Measurements from ENCODE around the gene WDR37.

Gene WDR37

DNA sequence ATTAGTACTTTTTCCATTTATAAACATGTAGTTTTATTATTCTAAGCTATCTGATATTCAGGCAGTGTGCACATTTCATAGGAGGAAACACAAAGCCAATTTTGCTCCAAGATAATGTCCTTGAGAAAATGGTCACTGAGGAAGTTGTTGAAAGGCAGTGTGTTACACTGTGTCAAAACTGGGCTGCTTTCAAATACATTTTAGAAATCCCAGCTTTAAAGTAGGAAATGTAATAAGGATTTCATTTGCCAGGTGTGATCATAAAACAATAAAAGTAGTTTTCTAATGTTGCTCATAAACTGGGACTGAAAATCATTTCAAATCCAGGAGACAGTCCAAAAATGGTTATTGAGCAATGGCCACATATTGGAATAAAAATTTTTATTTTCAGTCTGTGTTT lies 80.1 kb downstream of the WDR37 start:
- TF ChIP-seq, protein P1, sequence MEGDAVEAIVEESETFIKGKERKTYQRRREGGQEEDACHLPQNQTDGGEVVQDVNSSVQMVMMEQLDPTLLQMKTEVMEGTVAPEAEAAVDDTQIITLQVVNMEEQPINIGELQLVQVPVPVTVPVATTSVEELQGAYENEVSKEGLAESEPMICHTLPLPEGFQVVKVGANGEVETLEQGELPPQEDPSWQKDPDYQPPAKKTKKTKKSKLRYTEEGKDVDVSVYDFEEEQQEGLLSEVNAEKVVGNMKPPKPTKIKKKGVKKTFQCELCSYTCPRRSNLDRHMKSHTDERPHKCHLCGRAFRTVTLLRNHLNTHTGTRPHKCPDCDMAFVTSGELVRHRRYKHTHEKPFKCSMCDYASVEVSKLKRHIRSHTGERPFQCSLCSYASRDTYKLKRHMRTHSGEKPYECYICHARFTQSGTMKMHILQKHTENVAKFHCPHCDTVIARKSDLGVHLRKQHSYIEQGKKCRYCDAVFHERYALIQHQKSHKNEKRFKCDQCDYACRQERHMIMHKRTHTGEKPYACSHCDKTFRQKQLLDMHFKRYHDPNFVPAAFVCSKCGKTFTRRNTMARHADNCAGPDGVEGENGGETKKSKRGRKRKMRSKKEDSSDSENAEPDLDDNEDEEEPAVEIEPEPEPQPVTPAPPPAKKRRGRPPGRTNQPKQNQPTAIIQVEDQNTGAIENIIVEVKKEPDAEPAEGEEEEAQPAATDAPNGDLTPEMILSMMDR (IDR thresholded peaks at IDR 0.05; ENCODE audit: low read length), result no peak
- TF ChIP-seq EZH2 (IDR thresholded peaks at IDR 0.05; ENCODE audit: borderline replicate concordance, low read length), result no peak
- H3K4me2 ChIP-seq (ENCODE audit: low read length), result no peak overlapping the region

DNA sequence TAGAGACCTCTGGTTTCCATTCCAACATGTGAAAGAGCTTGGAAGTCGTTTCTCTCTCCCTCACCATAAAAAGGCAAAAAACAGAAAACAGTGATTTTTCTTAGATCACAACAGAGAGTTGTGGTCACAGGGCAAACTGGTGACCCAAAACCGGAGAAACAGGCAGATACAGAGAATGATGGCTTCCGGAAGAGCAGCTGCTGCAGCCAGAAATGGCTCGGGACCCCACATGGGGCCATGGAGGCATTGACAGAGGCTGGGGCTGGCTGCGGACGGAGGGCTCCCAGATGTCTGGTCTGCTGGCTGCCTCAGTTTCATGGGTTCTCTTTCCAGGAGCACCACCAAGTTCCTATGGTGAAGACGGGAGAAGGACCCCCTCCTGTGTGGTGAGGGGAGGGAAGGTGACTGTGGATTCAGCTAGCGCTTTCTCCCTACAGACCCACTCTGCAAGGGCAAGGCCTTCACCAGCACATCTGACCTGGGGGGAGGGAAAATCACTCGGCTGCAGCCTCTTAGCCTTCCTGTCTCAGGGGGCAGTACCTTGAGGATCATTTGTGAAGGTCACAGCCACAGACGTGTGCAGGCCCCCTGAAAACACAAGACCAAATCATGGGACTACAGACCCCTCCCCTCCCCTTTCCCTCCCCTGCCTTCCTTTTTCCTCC lies 81.4 kb downstream of the WDR37 start:
- Histone ChIP-seq H3K9me3 (ENCODE audit: low read length) (peaks cover 12% of the 10 kb centered on the region; the same call in 1 of the 2 replicates), H4K20me1 (ENCODE audit: insufficient read depth, low read length) (no peaks in the 10 kb centered on the region), H3K4me2 (ENCODE audit: low read length) (no peak overlapping the region), H3K4me3 (ENCODE audit: low read depth, low read length, poor library complexity, severe bottlenecking) (no peak overlapping the region), H3K4me1 (ENCODE audit: insufficient read depth, low read length, severe bottlenecking) (no peaks in the 10 kb centered on the region), H2AFZ (ENCODE audit: low read length) (no peak overlapping the region), H3K9ac (ENCODE audit: low read length) (no peak overlapping the region), H3K27me3 (ENCODE audit: insufficient read depth, low read length) (peaks cover 7% of the 10 kb centered on the region; the same call in 1 of the 2 replicates), H3F3A (ENCODE audit: insufficient read depth, low read length) (no peaks in the 10 kb centered on the region), H3K27ac (ENCODE audit: low read depth, low read length, poor library complexity, severe bottlenecking) (no peak overlapping the region), H3K36me3 (ENCODE audit: insufficient read depth, low read length) (no peaks in the 10 kb centered on the region; the same call in 1 of the 2 replicates), H3K79me2 (ENCODE audit: insufficient read depth, low read length) (no peaks in the 10 kb centered on the region), H3K9me2 (ENCODE audit: low read depth, low read length) (no peaks in the 10 kb centered on the region)
- TF ChIP-seq, protein P1 (IDR thresholded peaks at IDR 0.05; ENCODE audit: low read length), result no peak
- no peak for TF ChIP-seq EZH2 (IDR thresholded peaks at IDR 0.05; ENCODE audit: borderline replicate concordance, low read length)

More for the DNA sequence above, 80.1 kb downstream of the WDR37 start:
- Histone ChIP-seq H3K79me2 (ENCODE audit: insufficient read depth, low read length) (no peaks in the 10 kb centered on the region), H3K9me3 (ENCODE audit: low read length) (peaks cover 12% of the 10 kb centered on the region; the same call in 1 of the 2 replicates), H3F3A (ENCODE audit: insufficient read depth, low read length) (no peaks in the 10 kb centered on the region), H4K20me1 (ENCODE audit: insufficient read depth, low read length) (no peaks in the 10 kb centered on the region), H3K4me1 (ENCODE audit: insufficient read depth, low read length, severe bottlenecking) (no peaks in the 10 kb centered on the region), H2AFZ (ENCODE audit: low read length) (no peak overlapping the region), H3K9me2 (ENCODE audit: low read depth, low read length) (no peaks in the 10 kb centered on the region), H3K9ac (ENCODE audit: low read length) (no peak overlapping the region), H3K36me3 (ENCODE audit: insufficient read depth, low read length) (peaks cover 7% of the 10 kb centered on the region), H3K4me3 (ENCODE audit: low read depth, low read length, poor library complexity, severe bottlenecking) (no peak overlapping the region), H3K27me3 (ENCODE audit: insufficient read depth, low read length) (peaks cover 7% of the 10 kb centered on the region; the same call in 1 of the 2 replicates), H3K27ac (ENCODE audit: low read depth, low read length, poor library complexity, severe bottlenecking) (no peak overlapping the region)

DNA sequence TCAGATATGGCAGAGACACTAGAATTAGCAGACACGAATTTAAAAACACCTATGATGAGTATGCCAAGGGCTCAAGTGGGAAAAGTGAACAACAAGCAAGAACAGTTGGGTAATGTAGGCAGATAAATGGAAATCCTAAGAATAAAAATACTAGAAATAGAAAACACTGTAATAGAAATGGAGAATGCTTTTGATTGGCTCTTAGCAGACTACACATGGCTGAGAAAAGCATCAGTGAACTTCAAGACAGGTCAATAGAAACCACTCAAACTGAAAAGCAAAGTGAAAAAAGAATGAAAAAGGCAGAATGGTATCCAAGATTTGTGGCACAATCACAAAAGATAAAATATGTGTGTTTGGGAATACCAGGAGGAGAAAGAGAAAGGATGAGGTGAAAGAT lies 82.3 kb downstream of the WDR37 start:
- H3K4me1 ChIP-seq (ENCODE audit: insufficient read depth, low read length, severe bottlenecking), result no peaks in the 10 kb centered on the region

More for the DNA sequence above, 82.3 kb downstream of the WDR37 start:
- no peaks in the 10 kb centered on the region for H4K20me1 ChIP-seq (ENCODE audit: insufficient read depth, low read length)
- no peaks in the 10 kb centered on the region for H3F3A ChIP-seq (ENCODE audit: insufficient read depth, low read length)
- H3K27ac ChIP-seq (ENCODE audit: low read depth, low read length, poor library complexity, severe bottlenecking), result no peak overlapping the region
- H3K36me3 ChIP-seq (ENCODE audit: insufficient read depth, low read length), result no peaks in the 10 kb centered on the region; the same call in 1 of the 2 replicates
- H3K4me2 ChIP-seq (ENCODE audit: low read length), result no peak overlapping the region
- H3K9ac ChIP-seq (ENCODE audit: low read length), result no peak overlapping the region
- TF ChIP-seq EZH2 (IDR thresholded peaks at IDR 0.05; ENCODE audit: borderline replicate concordance, low read length), result no peak
- H3K9me2 ChIP-seq (ENCODE audit: low read depth, low read length), result no peaks in the 10 kb centered on the region
- H3K27me3 ChIP-seq (ENCODE audit: insufficient read depth, low read length), result peaks cover 7% of the 10 kb centered on the region; the same call in 1 of the 2 replicates
- H2AFZ ChIP-seq (ENCODE audit: low read length), result no peak overlapping the region
- H3K79me2 ChIP-seq (ENCODE audit: insufficient read depth, low read length), result no peaks in the 10 kb centered on the region
- H3K9me3 ChIP-seq (ENCODE audit: low read length), result peaks cover 12% of the 10 kb centered on the region; the same call in 1 of the 2 replicates
- H3K4me3 ChIP-seq (ENCODE audit: low read depth, low read length, poor library complexity, severe bottlenecking), result no peak overlapping the region

All from OCI-LY1 (cell line).